Measurements from ENCODE around the gene LILRB3. TPM values are rescaled to one million over a fixed set of nuclear protein-coding genes. Genes with fewer than 3 reads are reported as not detected.
"Not testable (repeated sequence)": the region's sequence is repeated elsewhere in the genome, so short reads cannot be mapped to it uniquely, and the experiment has no call there.

Gene LILRB3
- total RNA-seq, 5 donors from 2014 or later (not counting 1 experiment from before 2014, with no cell fraction given): 0.72 to 2.8 (median 1.1) TPM

DNA sequence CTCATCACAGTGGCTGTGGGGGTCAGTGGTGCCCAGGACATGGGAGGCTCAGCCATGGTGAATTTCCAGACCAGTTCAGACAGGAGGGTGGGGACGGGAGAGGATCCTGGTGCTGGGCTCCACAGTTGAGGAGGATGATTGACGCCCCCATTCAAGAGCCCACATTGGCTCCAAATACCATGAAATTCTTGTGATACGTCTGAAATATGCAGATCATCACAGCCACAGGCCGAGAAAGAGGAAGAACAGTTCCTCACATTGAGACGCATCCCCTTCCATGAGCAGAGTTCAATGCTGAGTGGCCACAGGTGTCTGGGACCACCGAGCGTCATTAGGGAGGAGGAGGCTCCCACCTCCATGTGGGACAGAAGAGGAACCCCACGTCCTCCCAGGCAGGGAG lies 21.0 kb upstream of the LILRB3 start:
- CTCF ChIA-PET; ATAC-seq (replicated peaks in 1 of 4); H3K4me3 ChIP-seq (ENCODE audit: control insufficient read depth in 1 of 2, extremely low read depth in 1 of 2, low read length in 1 of 2); H3K36me3 ChIP-seq (ENCODE audit: control insufficient read depth in 2 of 2, extremely low read depth in 1 of 2, insufficient read depth in 1 of 2, low read length in 1 of 2); H3K9me3 ChIP-seq; H3K4me3 Mint-ChIP-seq; H3K27ac Mint-ChIP-seq; DNase-seq; H3K27ac ChIP-seq (ENCODE audit: low read length); H3K9me3 Mint-ChIP-seq; POLR2A ChIA-PET; H3K36me3 Mint-ChIP-seq: not testable (repeated sequence)
- Histone ChIP-seq H3K4me1 (ENCODE audit: control insufficient read depth in 1 of 2, extremely low read depth in 1 of 2, insufficient read depth in 2 of 2, low read length in 2 of 2) (peaks cover 0 to 14% of the 10 kb centered on the region in 2 experiments), H3K27me3 (replicated peaks in 1 of 2; ENCODE audit: control insufficient read depth in 2 of 2, extremely low read depth in 1 of 2, insufficient read depth in 2 of 2, low read length in 1 of 2) (peaks cover 0 to 34% of the 10 kb centered on the region in 2 experiments)
- H3K27me3 Mint-ChIP-seq: peaks cover 6 to 28% of the 10 kb centered on the region in 2 donors
- WGBS (ENCODE audit: insufficient coverage): no CpG with 5 or more reads among the region's 8 CpGs
- peaks cover 11 to 16% (median 12%) of the 10 kb centered on the region in 3 donors for H3K4me1 Mint-ChIP-seq

GRCh38 chr19:54242646-54243045 lies 19.8 kb upstream of the LILRB3 start, which contains the start of gene LILRA6:
Gene LILRA6 (minus strand): TSS chr19:54242790.
- H3K36me3 Mint-ChIP-seq; H3K4me3 ChIP-seq (ENCODE audit: control insufficient read depth in 1 of 2, extremely low read depth in 1 of 2, low read length in 1 of 2); H3K4me1 Mint-ChIP-seq; POLR2A ChIA-PET; CTCF ChIA-PET; H3K36me3 ChIP-seq (ENCODE audit: control insufficient read depth in 2 of 2, extremely low read depth in 1 of 2, insufficient read depth in 1 of 2, low read length in 1 of 2); H3K27ac ChIP-seq (ENCODE audit: low read length); H3K4me1 ChIP-seq (ENCODE audit: control insufficient read depth in 1 of 2, extremely low read depth in 1 of 2, insufficient read depth in 2 of 2, low read length in 2 of 2); ATAC-seq (replicated peaks in 1 of 4); H3K4me3 Mint-ChIP-seq; H3K9me3 ChIP-seq; H3K9me3 Mint-ChIP-seq: not testable (repeated sequence)
- H3K27me3 Mint-ChIP-seq: peaks cover 6 to 28% of the 10 kb centered on the region in 2 donors
- peaks cover 0 to 32% of the 10 kb centered on the region in 2 experiments for H3K27me3 ChIP-seq (replicated peaks in 1 of 2; ENCODE audit: control insufficient read depth in 2 of 2, extremely low read depth in 1 of 2, insufficient read depth in 2 of 2, low read length in 1 of 2)
- WGBS (ENCODE audit: insufficient coverage): 76% methylated on average over 2 of the region's 6 CpGs
- peak within 1 kb of the TSS in 1 of 2 donors; percentile 23 for H3K27ac Mint-ChIP-seq
- DNase-seq: peak in 1 of 35 experiments; percentile 17

DNA sequence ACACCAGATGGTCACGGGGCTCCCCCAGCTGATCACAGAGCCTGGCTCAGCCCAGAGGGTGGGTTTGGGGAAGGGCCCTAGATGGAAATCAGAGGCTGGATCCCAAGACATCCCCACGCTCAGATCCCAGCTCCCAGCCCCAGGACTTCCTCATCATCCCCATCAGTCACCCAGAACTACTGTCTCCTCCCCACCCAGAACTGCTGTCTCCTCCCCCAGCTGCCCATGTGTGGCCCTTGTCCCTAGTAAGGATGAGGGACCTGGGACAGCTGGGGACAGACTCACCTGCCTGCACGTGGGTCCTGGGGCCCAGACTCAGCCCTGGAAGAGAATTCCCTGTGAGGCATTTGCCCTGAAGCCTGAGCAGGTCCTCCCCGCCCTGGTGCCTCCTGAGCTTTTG lies 19.4 kb upstream of the LILRB3 start:
- ATAC-seq (replicated peaks in 1 of 4); H3K4me3 ChIP-seq (ENCODE audit: control insufficient read depth in 1 of 2, extremely low read depth in 1 of 2, low read length in 1 of 2); H3K9me3 Mint-ChIP-seq; H3K4me1 Mint-ChIP-seq; H3K4me1 ChIP-seq (ENCODE audit: control insufficient read depth in 1 of 2, extremely low read depth in 1 of 2, insufficient read depth in 2 of 2, low read length in 2 of 2); H3K27ac ChIP-seq (ENCODE audit: low read length); H3K27ac Mint-ChIP-seq; CTCF ChIA-PET; DNase-seq; H3K9me3 ChIP-seq; H3K36me3 ChIP-seq (ENCODE audit: control insufficient read depth in 2 of 2, extremely low read depth in 1 of 2, insufficient read depth in 1 of 2, low read length in 1 of 2); H3K36me3 Mint-ChIP-seq; POLR2A ChIA-PET; H3K4me3 Mint-ChIP-seq: not testable (repeated sequence)
- WGBS (ENCODE audit: insufficient coverage): no CpG with 5 or more reads among the region's 4 CpGs
- peaks cover 0 to 30% of the 10 kb centered on the region in 2 experiments for H3K27me3 ChIP-seq (replicated peaks in 1 of 2; ENCODE audit: control insufficient read depth in 2 of 2, extremely low read depth in 1 of 2, insufficient read depth in 2 of 2, low read length in 1 of 2)
- H3K27me3 Mint-ChIP-seq: peaks cover 6 to 28% of the 10 kb centered on the region in 2 donors

DNA sequence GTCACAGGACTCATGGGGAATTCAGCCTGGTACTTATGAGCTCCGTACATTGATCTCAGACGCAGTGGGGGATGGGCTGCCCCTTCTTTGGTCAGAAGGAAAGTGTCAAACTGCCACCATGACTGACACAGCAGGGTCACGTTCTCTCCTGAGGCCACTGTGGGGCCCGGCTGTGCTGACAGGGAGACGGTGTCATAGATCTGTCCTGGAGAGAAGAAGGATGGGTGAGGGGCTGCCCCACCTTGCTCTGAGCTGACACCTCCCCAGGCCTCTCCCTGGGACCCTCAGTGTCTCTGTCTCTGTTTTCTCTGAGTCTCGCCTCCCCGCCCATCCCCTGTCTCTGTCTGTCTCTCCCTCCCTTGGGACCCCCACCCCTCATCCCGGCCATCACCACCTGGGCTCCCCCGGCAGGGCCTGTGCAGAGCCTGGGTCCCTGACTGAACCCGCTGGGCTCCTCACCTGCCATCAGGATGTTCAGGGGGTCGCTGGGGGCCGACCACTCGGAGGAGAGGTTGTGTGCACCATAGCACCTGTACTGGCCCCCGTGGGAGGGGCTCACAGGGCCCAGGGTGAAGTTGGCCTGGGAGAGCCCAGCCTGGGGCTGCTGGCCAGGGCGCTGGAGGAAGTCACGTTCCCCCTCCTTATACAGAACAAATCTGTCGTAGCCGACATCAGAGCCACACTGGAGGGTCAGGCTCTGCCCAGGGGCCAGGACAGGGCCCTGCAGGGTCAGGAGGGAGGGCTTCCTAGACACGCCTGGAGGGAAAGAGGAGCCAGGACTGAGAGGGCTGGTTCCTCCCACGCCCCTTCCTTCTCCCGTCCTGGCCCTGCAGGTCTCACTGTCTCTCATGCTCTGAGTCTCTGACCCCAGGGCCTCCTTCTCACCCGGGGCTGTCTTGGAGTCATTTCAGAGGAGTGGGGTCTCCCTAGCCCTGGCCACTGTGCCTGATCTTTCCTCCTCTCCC lies 17.8 kb upstream of the LILRB3 start:
- H3K27ac ChIP-seq (ENCODE audit: low read length); ATAC-seq (replicated peaks in 1 of 4); H3K4me3 ChIP-seq (ENCODE audit: control insufficient read depth in 1 of 2, extremely low read depth in 1 of 2, low read length in 1 of 2); DNase-seq; H3K9me3 Mint-ChIP-seq; H3K27ac Mint-ChIP-seq; CTCF ChIA-PET; H3K4me1 ChIP-seq (ENCODE audit: control insufficient read depth in 1 of 2, extremely low read depth in 1 of 2, insufficient read depth in 2 of 2, low read length in 2 of 2); H3K4me3 Mint-ChIP-seq; H3K4me1 Mint-ChIP-seq; H3K36me3 Mint-ChIP-seq; H3K9me3 ChIP-seq; POLR2A ChIA-PET; H3K36me3 ChIP-seq (ENCODE audit: control insufficient read depth in 2 of 2, extremely low read depth in 1 of 2, insufficient read depth in 1 of 2, low read length in 1 of 2): not testable (repeated sequence)
- WGBS (ENCODE audit: insufficient coverage): 79% methylated on average over 4 of the region's 22 CpGs
- H3K27me3 ChIP-seq (replicated peaks in 1 of 2; ENCODE audit: control insufficient read depth in 2 of 2, extremely low read depth in 1 of 2, insufficient read depth in 2 of 2, low read length in 1 of 2): peaks cover 0 to 23% of the 10 kb centered on the region in 2 experiments
- peaks cover 6 to 29% of the 10 kb centered on the region in 2 donors for H3K27me3 Mint-ChIP-seq

- H3K4me1 Mint-ChIP-seq; H3K36me3 Mint-ChIP-seq; CTCF ChIA-PET; DNase-seq; H3K9me3 ChIP-seq; H3K4me3 Mint-ChIP-seq; POLR2A ChIA-PET; H3K4me3 ChIP-seq (ENCODE audit: control insufficient read depth in 1 of 2, extremely low read depth in 1 of 2, low read length in 1 of 2); H3K27ac ChIP-seq (ENCODE audit: low read length); ATAC-seq (replicated peaks in 1 of 4); H3K9me3 Mint-ChIP-seq; H3K4me1 ChIP-seq (ENCODE audit: control insufficient read depth in 1 of 2, extremely low read depth in 1 of 2, insufficient read depth in 2 of 2, low read length in 2 of 2); H3K27ac Mint-ChIP-seq; H3K36me3 ChIP-seq (ENCODE audit: control insufficient read depth in 2 of 2, extremely low read depth in 1 of 2, insufficient read depth in 1 of 2, low read length in 1 of 2): not testable (repeated sequence)
- peaks cover 6 to 28% of the 10 kb centered on the region in 2 donors for H3K27me3 Mint-ChIP-seq
- 73% methylated on average over 5 of the region's 21 CpGs for WGBS (ENCODE audit: insufficient coverage)
- H3K27me3 ChIP-seq (replicated peaks in 1 of 2; ENCODE audit: control insufficient read depth in 2 of 2, extremely low read depth in 1 of 2, insufficient read depth in 2 of 2, low read length in 1 of 2): peaks cover 0 to 23% of the 10 kb centered on the region in 2 experiments
Observed at GRCh38 chr19:54239491-54240371, 16.9 kb upstream of the LILRB3 start.

GRCh38 chr19:54233941-54234340 lies 11.1 kb upstream of the LILRB3 start:
- H3K4me1 Mint-ChIP-seq: peaks cover 4 to 16% (median 4%) of the 10 kb centered on the region in 3 donors
- Histone ChIP-seq H3K9me3 (no peaks in the 10 kb centered on the region), H3K27ac (ENCODE audit: low read length) (no peak overlapping the region), H3K36me3 (ENCODE audit: control insufficient read depth in 2 of 2, extremely low read depth in 1 of 2, insufficient read depth in 1 of 2, low read length in 1 of 2) (no peaks in the 10 kb centered on the region), H3K4me3 (ENCODE audit: control insufficient read depth in 1 of 2, extremely low read depth in 1 of 2, low read length in 1 of 2) (no peak overlapping the region), H3K4me1 (ENCODE audit: control insufficient read depth in 1 of 2, extremely low read depth in 1 of 2, insufficient read depth in 2 of 2, low read length in 2 of 2) (peaks cover 0 to 11% of the 10 kb centered on the region in 2 experiments), H3K27me3 (replicated peaks in 1 of 2; ENCODE audit: control insufficient read depth in 2 of 2, extremely low read depth in 1 of 2, insufficient read depth in 2 of 2, low read length in 1 of 2) (peaks cover 0 to 16% of the 10 kb centered on the region in 2 experiments)
- no peak for DNase-seq
- H3K27ac Mint-ChIP-seq: peak overlapping the region in 1 of 2 donors; percentile 0
- 89% methylated on average over 2 of the region's 5 CpGs for WGBS (ENCODE audit: insufficient coverage)
- H3K36me3 Mint-ChIP-seq: no peaks in the 10 kb centered on the region
- ATAC-seq (replicated peaks in 1 of 4): no peak
- POLR2A ChIA-PET: no interaction called here
- no peaks in the 10 kb centered on the region for H3K9me3 Mint-ChIP-seq
- peaks cover 11 to 19% of the 10 kb centered on the region in 2 donors for H3K27me3 Mint-ChIP-seq
- no peak overlapping the region for H3K4me3 Mint-ChIP-seq
- CTCF ChIA-PET: no interaction called here

All from T-cell (primary cell).